Liver (tissue), 9 donors: ENCODE results near the gene TLR1. TPM values are rescaled to one million over a fixed set of nuclear protein-coding genes. Genes with fewer than 3 reads are reported as not detected.
A peak's percentile ranks its signal among the peaks of the same experiment; 100 is the strongest.

ENCODE experiments used
- DNase-seq: peaks from one replicate; pipeline ENCODE4 v3.0.0-alpha.2; 2017; ENCODE audit warnings: low spot score
- H3K27ac ChIP-seq, 2 donors: one replicate each; pipeline ENCODE4 v1.7.0; 2013; ENCODE audit warnings: inconsistent platforms in 2 of 2, low read length in 2 of 2, control low read depth in 1 of 2, low read depth in 1 of 2, mild to moderate bottlenecking in 1 of 2
- H3K27me3 ChIP-seq, 4 donors: one replicate each; pipeline versions ENCODE4 v1.6.1 to v1.7.0; 2013; ENCODE audit warnings: low read length in 3 of 4, inconsistent platforms in 1 of 4, mild to moderate bottlenecking in 1 of 4, moderate library complexity in 1 of 4; ENCODE audit not compliant: control insufficient read depth in 4 of 4, insufficient read depth in 4 of 4
- H3K36me3 ChIP-seq, 4 donors: one replicate each; pipeline versions ENCODE4 v1.6.1 to v1.7.0; 2013; ENCODE audit warnings: low read length in 3 of 4, mild to moderate bottlenecking in 3 of 4, low read depth in 1 of 4, moderate library complexity in 1 of 4; ENCODE audit not compliant: control insufficient read depth in 4 of 4, insufficient read depth in 3 of 4
- H3K4me1 ChIP-seq, 4 donors: one replicate each; pipeline versions ENCODE4 v1.6.1 to v1.7.0; 2013; ENCODE audit warnings: low read length in 3 of 4, mild to moderate bottlenecking in 3 of 4, moderate library complexity in 1 of 4; ENCODE audit not compliant: control insufficient read depth in 4 of 4, insufficient read depth in 4 of 4
- H3K4me3 ChIP-seq, 3 donors: one replicate each; pipeline versions ENCODE4 v1.6.1 to v1.7.0; 2013; ENCODE audit warnings: low read length in 3 of 3, control low read depth in 1 of 3, low read depth in 1 of 3, mild to moderate bottlenecking in 1 of 3
- H3K9ac ChIP-seq, 2 donors: one replicate each; pipeline ENCODE4 v1.7.0; 2013; ENCODE audit warnings: low read length in 2 of 2, mild to moderate bottlenecking in 2 of 2, moderate library complexity in 2 of 2, control low read depth in 1 of 2, low read depth in 1 of 2
- H3K9me3 ChIP-seq, 4 donors: one replicate each; pipeline versions ENCODE4 v1.6.1 to v1.7.0; 2013; ENCODE audit warnings: low read length in 3 of 4; ENCODE audit not compliant: control insufficient read depth in 4 of 4
- FOXA1 ChIP-seq: IDR thresholded peaks from 2 replicates; pipeline ENCODE4 v1.6.1; 2016; ENCODE audit warnings: antibody characterized with exemption
- GABPA ChIP-seq, 2 donors: IDR thresholded peaks in 1 of 2; conservative IDR thresholded peaks in 1 of 2; 2 replicates each; pipeline ENCODE4 v1.6.1; 2016; ENCODE audit warnings: antibody characterized with exemption in 2 of 2, mild to moderate bottlenecking in 1 of 2, moderate library complexity in 1 of 2
- HNF4A ChIP-seq, 2 donors: conservative IDR thresholded peaks; 2 replicates each; pipeline ENCODE4 v1.6.1; 2016; ENCODE audit warnings: antibody characterized with exemption in 2 of 2, mild to moderate bottlenecking in 2 of 2
- NR2F2 ChIP-seq: IDR thresholded peaks from 2 replicates; pipeline ENCODE4 v1.6.1; 2016; ENCODE audit warnings: antibody characterized with exemption
- REST ChIP-seq: IDR thresholded peaks from 2 replicates; pipeline ENCODE4 v1.6.1; 2016; ENCODE audit warnings: antibody characterized with exemption, mild to moderate bottlenecking
- RXRA ChIP-seq, 2 donors: IDR thresholded peaks; 2 replicates each; pipeline ENCODE4 v1.6.1; 2017 to 2018; ENCODE audit warnings: antibody characterized with exemption in 2 of 2, mild to moderate bottlenecking in 1 of 2
- SP1 ChIP-seq: IDR thresholded peaks from 2 replicates; pipeline ENCODE4 v1.6.1; 2018; ENCODE audit warnings: antibody characterized with exemption, mild to moderate bottlenecking
- YY1 ChIP-seq: IDR thresholded peaks from 2 replicates; pipeline ENCODE4 v1.6.1; 2016; ENCODE audit warnings: antibody characterized with exemption, mild to moderate bottlenecking
- WGBS: extraction: QIAGEN DNeasy Blood & Tissue Kit; methylation state at CpG from one replicate; pipeline ENCODE4 v1.1.7; 2013; 5-methylcytosine and 5-hydroxymethylcytosine counted together
- polyA plus RNA-seq, 2 donors: library from polyadenylated mRNA; stranded (reverse) in 1 of 2; unstranded in 1 of 2; fragments of 200-250 nt in 1 of 2; fragments of >200 nt in 1 of 2; fragmentation: Nextera tagmentation in 1 of 2; extraction: Ambion mirVana in 1 of 2; gene quantifications; one replicate each; pipeline versions ENCODE4 v1.2.1 to v1.2.3, GENCODE V29; 2013 to 2015
- total RNA-seq, 2 donors: library from RNA; depleted of rRNA; stranded (reverse); fragments of >200 nt; gene quantifications; one replicate each; pipeline ENCODE4 v1.2.3, GENCODE V29; 2014
- TF ChIP-seq, protein P1 (sequence below): IDR thresholded peaks from 2 replicates; pipeline ENCODE4 v1.6.1; 2016; ENCODE audit warnings: antibody characterized with exemption
- TF ChIP-seq, protein P2 (sequence below): fragments of 150-350 bp; IDR thresholded peaks from 2 replicates; pipeline ENCODE4 v1.5.1; 2017; ENCODE audit warnings: improper control_type of control experiment, low read depth, low read length; ENCODE audit not compliant: missing input control
- donor health status: healthy.
- donor health status: healthy.
- donor health status: healthy.
- donor health status: healthy.
- donor health status: healthy.

TLR1 gene
- total and polyA plus RNA-seq, 4 donors, result 2.7 to 10.0 (median 6.4) TPM

DNA sequence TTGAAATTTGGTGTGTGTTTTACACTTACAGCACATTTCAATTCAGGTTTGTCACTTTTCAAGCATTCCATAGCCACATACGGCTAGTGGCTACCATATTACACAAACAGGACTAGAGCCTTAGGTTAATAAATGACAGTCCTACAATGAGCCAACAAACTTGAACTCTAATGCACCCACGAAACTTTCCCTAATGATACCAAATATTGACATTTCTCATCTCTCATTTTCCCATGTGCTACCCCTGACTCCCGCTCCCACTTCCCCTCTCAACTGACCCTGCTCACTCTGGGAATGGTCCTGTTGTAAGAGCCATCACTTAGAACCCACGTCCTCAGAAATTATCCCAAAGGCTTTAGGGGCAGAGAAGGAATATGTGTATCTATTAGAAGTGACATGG lies 16.9 kb downstream of the TLR1 start (continued):
- TF ChIP-seq NR2F2, result no peak
- TF ChIP-seq HNF4A (conservative IDR thresholded peaks at IDR 0.05), result peak; percentile 19 to 23
- peak; percentile 64 for TF ChIP-seq SP1
- TF ChIP-seq FOXA1, result no peak
- peak; percentile 69 to 74 for TF ChIP-seq RXRA (IDR thresholded peaks at IDR 0.05)
- no peak for TF ChIP-seq GABPA (IDR thresholded peaks at IDR 0.05 in 1 of 2, conservative IDR thresholded peaks at IDR 0.05 in 1 of 2)
- TF ChIP-seq, protein P1, sequence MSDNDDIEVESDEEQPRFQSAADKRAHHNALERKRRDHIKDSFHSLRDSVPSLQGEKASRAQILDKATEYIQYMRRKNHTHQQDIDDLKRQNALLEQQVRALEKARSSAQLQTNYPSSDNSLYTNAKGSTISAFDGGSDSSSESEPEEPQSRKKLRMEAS, result no peak

GRCh38 chr4:38785901-38786402 lies 18.6 kb downstream of the TLR1 start:
- Histone ChIP-seq H3K36me3 (no peaks in the 10 kb centered on the region), H3K9me3 (no peaks in the 10 kb centered on the region), H3K4me1 (peaks cover 4 to 25% (median 15%) of the 10 kb centered on the region in 4 donors), H3K9ac (no peak overlapping the region), H3K4me3 (no peak overlapping the region), H3K27ac (no peak overlapping the region), H3K27me3 (no peaks in the 10 kb centered on the region)
- no peak for DNase-seq
- TF ChIP-seq RXRA (IDR thresholded peaks at IDR 0.05) (peak in 1 of 2 donors; percentile 14), YY1 (peak; percentile 21), SP1 (no peak)
- 91% methylated on average over 8 of the region's 8 CpGs for WGBS

- H3K4me3 ChIP-seq, result no peak overlapping the region
- no peak overlapping the region for H3K9ac ChIP-seq
- no peak for TF ChIP-seq YY1
- TF ChIP-seq, protein P2, sequence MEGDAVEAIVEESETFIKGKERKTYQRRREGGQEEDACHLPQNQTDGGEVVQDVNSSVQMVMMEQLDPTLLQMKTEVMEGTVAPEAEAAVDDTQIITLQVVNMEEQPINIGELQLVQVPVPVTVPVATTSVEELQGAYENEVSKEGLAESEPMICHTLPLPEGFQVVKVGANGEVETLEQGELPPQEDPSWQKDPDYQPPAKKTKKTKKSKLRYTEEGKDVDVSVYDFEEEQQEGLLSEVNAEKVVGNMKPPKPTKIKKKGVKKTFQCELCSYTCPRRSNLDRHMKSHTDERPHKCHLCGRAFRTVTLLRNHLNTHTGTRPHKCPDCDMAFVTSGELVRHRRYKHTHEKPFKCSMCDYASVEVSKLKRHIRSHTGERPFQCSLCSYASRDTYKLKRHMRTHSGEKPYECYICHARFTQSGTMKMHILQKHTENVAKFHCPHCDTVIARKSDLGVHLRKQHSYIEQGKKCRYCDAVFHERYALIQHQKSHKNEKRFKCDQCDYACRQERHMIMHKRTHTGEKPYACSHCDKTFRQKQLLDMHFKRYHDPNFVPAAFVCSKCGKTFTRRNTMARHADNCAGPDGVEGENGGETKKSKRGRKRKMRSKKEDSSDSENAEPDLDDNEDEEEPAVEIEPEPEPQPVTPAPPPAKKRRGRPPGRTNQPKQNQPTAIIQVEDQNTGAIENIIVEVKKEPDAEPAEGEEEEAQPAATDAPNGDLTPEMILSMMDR, result no peak
- no peak for TF ChIP-seq REST
- H3K27ac ChIP-seq, result no peak overlapping the region
- no peaks in the 10 kb centered on the region for H3K9me3 ChIP-seq
- DNase-seq, result no peak
- no peaks in the 10 kb centered on the region for H3K36me3 ChIP-seq
- peaks cover 4 to 23% (median 13%) of the 10 kb centered on the region in 4 donors for H3K4me1 ChIP-seq
- 68% methylated on average over 6 of the region's 6 CpGs for WGBS
- no peaks in the 10 kb centered on the region for H3K27me3 ChIP-seq
Observed at GRCh38 chr4:38785041-38785790, 19.4 kb downstream of the TLR1 start.
